ENCODE measurements around the gene FOXN3. TPM values are rescaled to one million over a fixed set of nuclear protein-coding genes. Genes with fewer than 3 reads are reported as not detected.

Gene FOXN3
- total and polyA plus RNA-seq, 8 donors = 43.5 to 80.7 (median 49.1) TPM

DNA sequence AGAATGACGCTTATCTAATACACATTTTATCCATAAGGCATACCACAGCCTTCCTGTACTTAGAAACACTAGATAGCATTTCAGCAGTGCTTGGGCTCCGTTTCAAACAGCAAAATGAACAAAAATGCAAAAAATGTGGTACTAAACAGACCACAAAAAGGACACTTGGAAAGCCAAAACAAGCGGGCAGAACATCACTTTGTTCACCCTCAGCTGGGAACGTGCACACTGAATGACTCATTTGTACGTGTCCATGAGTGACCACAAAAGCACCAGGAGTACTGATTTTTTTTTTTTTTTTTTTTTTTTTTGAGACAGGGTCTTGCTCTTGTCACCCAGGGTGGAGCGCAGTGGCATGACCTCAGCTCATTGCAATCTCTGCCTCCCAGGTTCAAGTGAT, 8.9 kb upstream of the FOXN3 start:
- ATAC-seq = peak; percentile 21
- Histone ChIP-seq H3K9me3 (no peaks in the 10 kb centered on the region), H3K36me3 (no peaks in the 10 kb centered on the region), H3K27me3 (no peaks in the 10 kb centered on the region), H3K4me3 (no peak overlapping the region), H3K27ac (peak overlapping the region in 1 of 2 donors; percentile 13), H3K4me1 (peaks cover 13 to 74% of the 10 kb centered on the region in 2 donors)
- intact Hi-C loops (cut with DNase I) = no loop called here
- TF ChIP-seq, protein P1, sequence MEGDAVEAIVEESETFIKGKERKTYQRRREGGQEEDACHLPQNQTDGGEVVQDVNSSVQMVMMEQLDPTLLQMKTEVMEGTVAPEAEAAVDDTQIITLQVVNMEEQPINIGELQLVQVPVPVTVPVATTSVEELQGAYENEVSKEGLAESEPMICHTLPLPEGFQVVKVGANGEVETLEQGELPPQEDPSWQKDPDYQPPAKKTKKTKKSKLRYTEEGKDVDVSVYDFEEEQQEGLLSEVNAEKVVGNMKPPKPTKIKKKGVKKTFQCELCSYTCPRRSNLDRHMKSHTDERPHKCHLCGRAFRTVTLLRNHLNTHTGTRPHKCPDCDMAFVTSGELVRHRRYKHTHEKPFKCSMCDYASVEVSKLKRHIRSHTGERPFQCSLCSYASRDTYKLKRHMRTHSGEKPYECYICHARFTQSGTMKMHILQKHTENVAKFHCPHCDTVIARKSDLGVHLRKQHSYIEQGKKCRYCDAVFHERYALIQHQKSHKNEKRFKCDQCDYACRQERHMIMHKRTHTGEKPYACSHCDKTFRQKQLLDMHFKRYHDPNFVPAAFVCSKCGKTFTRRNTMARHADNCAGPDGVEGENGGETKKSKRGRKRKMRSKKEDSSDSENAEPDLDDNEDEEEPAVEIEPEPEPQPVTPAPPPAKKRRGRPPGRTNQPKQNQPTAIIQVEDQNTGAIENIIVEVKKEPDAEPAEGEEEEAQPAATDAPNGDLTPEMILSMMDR (IDR thresholded peaks at IDR 0.05) = no peak
- no peak for DNase-seq

DNA sequence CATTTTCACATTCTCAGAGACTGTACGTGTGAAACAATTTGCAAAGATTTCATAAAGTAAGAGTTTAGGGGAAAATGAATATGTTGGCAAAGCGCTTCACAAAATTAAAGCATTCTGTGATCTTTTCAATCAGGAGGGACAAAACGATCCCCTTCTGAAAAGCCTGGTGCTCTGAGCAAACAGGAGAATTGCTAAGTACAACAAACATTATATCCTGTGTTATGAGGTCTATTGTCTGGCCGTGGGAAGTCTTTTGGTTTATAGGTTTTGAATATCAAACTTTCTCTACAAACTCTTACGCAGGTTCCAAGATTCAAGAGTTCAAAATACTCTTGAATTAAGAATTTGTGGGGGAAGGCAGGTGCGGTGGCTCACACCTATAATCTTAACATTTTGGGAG, 7.2 kb upstream of the FOXN3 start:
- Histone ChIP-seq H3K27ac (no peak overlapping the region), H3K9me3 (no peaks in the 10 kb centered on the region), H3K27me3 (no peaks in the 10 kb centered on the region), H3K36me3 (no peaks in the 10 kb centered on the region), H3K4me1 (peaks cover 6 to 61% of the 10 kb centered on the region in 2 donors), H3K4me3 (no peak overlapping the region)
- DNase-seq (no peak), ATAC-seq (no peak)
- TF ChIP-seq, protein P1 (IDR thresholded peaks at IDR 0.05) = no peak
- intact Hi-C loops (cut with DNase I) = no loop called here

DNA sequence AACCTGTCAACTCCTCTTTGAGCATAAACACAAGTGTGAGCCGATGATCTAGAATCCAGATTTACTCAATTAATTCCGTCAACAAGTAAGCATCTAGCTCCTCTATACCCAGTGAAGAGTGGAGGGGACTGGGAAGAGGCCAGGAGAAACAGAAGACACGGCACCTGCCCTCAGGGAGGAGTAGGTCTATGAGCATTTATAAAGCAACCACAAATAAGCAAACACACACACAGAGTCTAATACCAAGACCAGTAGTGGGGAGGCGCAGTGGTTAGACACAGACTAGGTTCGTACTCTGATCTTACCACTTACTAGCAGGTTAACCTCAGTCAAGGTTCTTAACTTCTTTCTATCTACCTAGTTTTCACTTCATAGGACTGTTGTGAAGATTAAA, 5.9 kb upstream of the FOXN3 start:
- peaks cover 0 to 63% of the 10 kb centered on the region in 2 donors for H3K4me1 ChIP-seq
- no peak for DNase-seq
- intact Hi-C loops (cut with DNase I) = no loop called here

DNA sequence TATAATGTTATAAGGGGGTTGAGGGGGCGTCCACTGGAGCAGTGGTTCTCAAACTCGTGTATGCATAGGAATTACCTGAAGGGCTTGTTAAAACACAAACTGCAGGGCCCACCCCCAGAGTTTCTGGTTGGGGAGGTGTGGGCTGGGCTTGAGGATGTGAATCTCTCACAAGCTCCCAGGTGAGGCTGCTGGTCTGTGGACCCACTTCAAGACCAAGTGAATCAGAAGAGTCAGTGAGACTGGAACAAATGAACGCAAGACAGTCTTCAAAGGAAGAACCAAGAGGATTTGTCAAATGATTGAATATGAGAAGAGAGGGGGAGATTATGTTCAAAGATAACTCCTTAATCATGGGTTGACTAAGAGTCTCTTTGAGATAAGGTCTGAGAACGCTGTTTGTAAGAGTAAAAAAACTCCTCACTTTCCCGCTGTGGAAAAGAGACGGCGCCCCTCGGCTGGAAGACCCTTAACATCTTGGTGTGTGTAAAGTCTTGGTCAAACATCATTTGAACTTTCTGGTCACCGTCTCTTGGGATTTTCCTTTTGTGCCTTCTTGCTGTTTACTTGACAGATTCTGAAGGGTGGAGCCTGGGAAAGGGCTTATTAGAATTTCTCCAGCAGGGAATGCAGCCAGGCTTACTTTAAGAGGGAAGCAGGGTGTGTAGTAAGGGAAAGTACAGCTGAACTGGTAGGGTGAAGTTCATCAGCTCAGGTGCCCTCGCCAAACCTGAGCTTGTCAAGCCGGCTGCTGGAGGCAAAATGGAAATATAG, 5.3 kb upstream of the FOXN3 start:
- DNase-seq (peak in 2 of 4 donors; percentile 46 to 67), ATAC-seq (peak; percentile 84)
- Histone ChIP-seq H3K27ac (no peak overlapping the region), H3K27me3 (no peaks in the 10 kb centered on the region), H3K36me3 (no peaks in the 10 kb centered on the region), H3K4me3 (no peak overlapping the region), H3K9me3 (no peaks in the 10 kb centered on the region), H3K4me1 (peaks cover 0 to 62% of the 10 kb centered on the region in 2 donors)
- intact Hi-C loops (cut with DNase I) = no loop called here
- TF ChIP-seq, protein P1 (IDR thresholded peaks at IDR 0.05) = no peak

More for the DNA sequence above, 5.9 kb upstream of the FOXN3 start:
- H3K9me3 ChIP-seq = no peaks in the 10 kb centered on the region
- TF ChIP-seq, protein P1 (IDR thresholded peaks at IDR 0.05) = no peak
- H3K27me3 ChIP-seq = no peaks in the 10 kb centered on the region
- no peak for ATAC-seq
- H3K36me3 ChIP-seq = no peaks in the 10 kb centered on the region
- H3K27ac ChIP-seq = no peak overlapping the region
- no peak overlapping the region for H3K4me3 ChIP-seq

DNA sequence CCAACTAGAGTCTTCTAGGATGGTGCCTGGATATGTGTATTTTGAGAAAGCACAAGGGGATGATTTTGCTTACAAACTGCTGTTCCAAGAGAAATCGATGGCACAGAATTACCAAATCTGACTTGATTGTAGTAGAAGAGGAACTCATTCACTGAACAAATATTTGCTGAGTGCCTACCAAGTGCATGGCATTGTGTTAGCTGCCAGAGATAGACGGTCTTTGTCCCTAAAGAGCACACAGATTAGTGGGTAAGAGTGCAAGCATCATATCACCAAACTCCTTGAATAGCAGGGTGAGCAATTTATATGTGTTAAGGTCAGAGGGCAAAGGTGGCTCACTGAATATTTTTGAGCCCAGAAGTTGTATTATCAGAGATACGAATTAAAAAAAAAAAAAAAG, 3.5 kb upstream of the FOXN3 start:
- intact Hi-C loops (cut with DNase I) = no loop called here
- no peak for ATAC-seq
- TF ChIP-seq, protein P1 (IDR thresholded peaks at IDR 0.05) = no peak

More for the DNA sequence above, 3.5 kb upstream of the FOXN3 start:
- Histone ChIP-seq H3K4me3 (no peak overlapping the region), H3K27me3 (no peaks in the 10 kb centered on the region), H3K4me1 (peaks cover 0 to 47% of the 10 kb centered on the region in 2 donors), H3K27ac (no peak overlapping the region), H3K36me3 (no peaks in the 10 kb centered on the region), H3K9me3 (no peaks in the 10 kb centered on the region)
- DNase-seq = no peak

Data from left lung (tissue), 10 donors.